ENCODE data around the gene SYNGR3. TPM values are rescaled to one million over a fixed set of nuclear protein-coding genes. Genes with fewer than 3 reads are reported as not detected.

Gene SYNGR3
- total RNA-seq, 2 donors from 2014 or later = 4.0 to 16.1 TPM

- Histone ChIP-seq H3K4me1 (replicated peaks) (peaks cover 9% of the 10 kb centered on the region), H3K27me3 (replicated peaks; ENCODE audit: insufficient read depth) (peaks cover 5% of the 10 kb centered on the region), H3K36me3 (no peaks in the 10 kb centered on the region), H3K27ac (no peak overlapping the region), H3K9me3 (no peaks in the 10 kb centered on the region), H3K4me3 (no peak overlapping the region)
- 86% methylated on average over 7 of the region's 7 CpGs for whole genome bisulfite sequencing
- TF ChIP-seq POLR2A (IDR thresholded peaks at IDR 0.05) (no peak), POLR2AphosphoS5 (IDR thresholded peaks at IDR 0.05) (no peak), CTCF (IDR thresholded peaks at IDR 0.05) (no peak)
- intact Hi-C loops (cut with DNase I) = no loop called here
- no peak for DNase-seq (ENCODE audit: low spot score)
Measured at GRCh38 chr16:2015947-2016208, 26.1 kb downstream of the SYNGR3 start.

- 40% methylated on average over 13 of the region's 13 CpGs for WGBS
- Histone ChIP-seq H3K27me3 (replicated peaks; ENCODE audit: insufficient read depth) (peaks cover 5% of the 10 kb centered on the region), H3K9me3 (no peaks in the 10 kb centered on the region), H3K4me3 (no peak overlapping the region), H3K4me1 (replicated peaks) (peaks cover 9% of the 10 kb centered on the region), H3K36me3 (no peaks in the 10 kb centered on the region), H3K27ac (no peak overlapping the region)
- no peak for DNase-seq (ENCODE audit: low spot score)
- TF ChIP-seq CTCF (IDR thresholded peaks at IDR 0.05) = no peak
- TF ChIP-seq POLR2A (IDR thresholded peaks at IDR 0.05) = no peak
- no peak for TF ChIP-seq POLR2AphosphoS5 (IDR thresholded peaks at IDR 0.05)
- intact Hi-C loops (cut with DNase I) = no loop called here
Measured at GRCh38 chr16:2016407-2016922, 26.7 kb downstream of the SYNGR3 start.

GRCh38 chr16:2019518-2019920 is 29.7 kb downstream of the SYNGR3 start, which contains the start of gene NPW:
Gene NPW, plus strand, starts transcription at chr16:2019785.
- no peak within 1 kb of the TSS for H3K4me3 ChIP-seq
- TF ChIP-seq POLR2AphosphoS5 (IDR thresholded peaks at IDR 0.05) = no peak
- no peak for TF ChIP-seq POLR2A (IDR thresholded peaks at IDR 0.05)
- no peak for TF ChIP-seq CTCF (IDR thresholded peaks at IDR 0.05)
- intact Hi-C loops (cut with DNase I) = no loop called here
- H3K4me1 ChIP-seq (replicated peaks) = peaks cover 9% of the 10 kb centered on the region
- no peak for DNase-seq (ENCODE audit: low spot score)
- peaks cover 5% of the 10 kb centered on the region for H3K27me3 ChIP-seq (replicated peaks; ENCODE audit: insufficient read depth)
- 5% methylated on average over 10 of the region's 33 CpGs for WGBS
- no peaks in the 10 kb centered on the region for H3K9me3 ChIP-seq
- H3K36me3 ChIP-seq = no peaks in the 10 kb centered on the region
- H3K27ac ChIP-seq = no peak within 1 kb of the TSS

- Histone ChIP-seq H3K9me3 (no peaks in the 10 kb centered on the region), H3K36me3 (no peaks in the 10 kb centered on the region), H3K27me3 (replicated peaks; ENCODE audit: insufficient read depth) (peaks cover 5% of the 10 kb centered on the region), H3K27ac (no peak overlapping the region), H3K4me3 (no peak overlapping the region), H3K4me1 (replicated peaks) (peaks cover 9% of the 10 kb centered on the region)
- under 1% methylated on average over 33 of the region's 96 CpGs for WGBS
- intact Hi-C loops (cut with DNase I) = loop anchor here (10.0 kb wide), 1 partner anchor 225 kb away; no protein-coding TSS in a partner anchor
- TF ChIP-seq POLR2A (IDR thresholded peaks at IDR 0.05) (no peak), POLR2AphosphoS5 (IDR thresholded peaks at IDR 0.05) (no peak), CTCF (IDR thresholded peaks at IDR 0.05) (no peak)
- no peak for DNase-seq (ENCODE audit: low spot score)
Measured at GRCh38 chr16:2019921-2020831, 30.4 kb downstream of the SYNGR3 start.

Measured in prostate gland (tissue), 2 donors.